HepG2 (cell line): ENCODE data around the gene ISG20L2. TPM values are rescaled to one million over a fixed set of nuclear protein-coding genes. Genes with fewer than 3 reads are reported as not detected.

Experiments
- ETV6 ChIP-seq: sonication (generic); formaldehyde crosslinking; conservative IDR thresholded peaks from 2 replicates; pipeline ENCODE4 v1.4.0; 2020; ENCODE audit warnings: missing genetic modification reagents
- HOXA9 ChIP-seq: sonication (generic); formaldehyde crosslinking; IDR thresholded peaks from 2 replicates; pipeline ENCODE4 v1.8.1; 2022; ENCODE audit warnings: missing genetic modification reagents, mild to moderate bottlenecking, moderate library complexity, borderline replicate concordance
- KDM1A ChIP-seq: IDR thresholded peaks from 2 replicates; pipeline ENCODE4 v1.6.1; 2016; ENCODE audit warnings: missing compliant biosample characterization
- MED8 ChIP-seq: sonication (generic); formaldehyde crosslinking; IDR thresholded peaks from 2 replicates; pipeline ENCODE4 v1.8.1; 2023; ENCODE audit warnings: mild to moderate bottlenecking, missing genetic modification reagents; ENCODE audit not compliant: insufficient replicate concordance
- PLRG1 ChIP-seq: fragments of 450-650 bp; conservative IDR thresholded peaks from 2 replicates; pipeline ENCODE4 v1.6.1; 2016
- RBM22 ChIP-seq: fragments of 200-400 bp; formaldehyde crosslinking; optimal IDR thresholded peaks from 2 replicates; pipeline ENCODE3; 2017; ENCODE audit warnings: mild to moderate bottlenecking, low read length, moderate library complexity
- THYN1 ChIP-seq: sonication (generic); formaldehyde crosslinking; IDR thresholded peaks from 2 replicates; pipeline ENCODE4 v1.8.1; 2023; ENCODE audit warnings: low read depth, mild to moderate bottlenecking, moderate library complexity, missing genetic modification reagents, borderline replicate concordance
- ZBTB21 ChIP-seq: sonication (generic); formaldehyde crosslinking; IDR thresholded peaks from 2 replicates; pipeline ENCODE4 v1.4.0; 2020; ENCODE audit warnings: missing genetic modification reagents
- ZFP37 ChIP-seq: sonication (generic); formaldehyde crosslinking; IDR thresholded peaks from 2 replicates; pipeline ENCODE4 v1.4.0; 2020; ENCODE audit warnings: missing genetic modification reagents, borderline replicate concordance
- ZNF143 ChIP-seq: sonication (generic); formaldehyde crosslinking; IDR thresholded peaks from 2 replicates; pipeline ENCODE4 v1.4.0; 2020; ENCODE audit warnings: missing genetic modification reagents
- ZNF274 ChIP-seq: sonication (generic); formaldehyde crosslinking; IDR thresholded peaks from 2 replicates; pipeline ENCODE4 v1.5.1; 2020; ENCODE audit warnings: mild to moderate bottlenecking, missing genetic modification reagents
- ZNF629 ChIP-seq: sonication (generic); formaldehyde crosslinking; conservative IDR thresholded peaks from 2 replicates; pipeline ENCODE4 v1.5.0; 2020; ENCODE audit warnings: missing genetic modification reagents
- ZNF747 ChIP-seq: sonication (generic); formaldehyde crosslinking; IDR thresholded peaks from 2 replicates; pipeline ENCODE4 v1.8.1; 2023; ENCODE audit warnings: missing genetic modification reagents, mild to moderate bottlenecking, borderline replicate concordance
- ZNF761 ChIP-seq: sonication (generic); formaldehyde crosslinking; conservative IDR thresholded peaks from 2 replicates; pipeline ENCODE4 v1.4.0; 2020; ENCODE audit warnings: mild to moderate bottlenecking, missing genetic modification reagents
- ZNF883 ChIP-seq: sonication (generic); formaldehyde crosslinking; IDR thresholded peaks from 2 replicates; pipeline ENCODE4 v1.5.1; 2020; ENCODE audit warnings: mild to moderate bottlenecking, missing genetic modification reagents; ENCODE audit errors: not compliant biosample characterization
- polyA plus RNA-seq, 8 experiments: library from polyadenylated mRNA; depleted of rRNA in 3 of 8; stranded (reverse) in 7 of 8; unstranded in 1 of 8; fragments of >200 nt; fragmentation: Illumina TruSeq in 4 of 8; extraction: Trizol in 4 of 8; gene quantifications; 2 replicates each; pipeline versions ENCODE4 v1.2.1 to v1.2.3, GENCODE V29; 2011 to 2016; ENCODE audit warnings: low read depth in 4 of 8, missing spikeins in 1 of 8, mixed read lengths in 1 of 8; ENCODE audit not compliant: insufficient read depth in 1 of 8
- total RNA-seq, 5 experiments: library from RNA; depleted of rRNA; stranded (reverse); fragments of >200 nt; fragmentation: Illumina TruSeq; extraction: Trizol; gene quantifications; 2 replicates each; pipeline ENCODE4 v1.2.3, GENCODE V29; 2016; ENCODE audit warnings: low read depth in 1 of 5
- TF ChIP-seq, protein P1 (sequence below): sonication (generic); formaldehyde crosslinking; IDR thresholded peaks from 2 replicates; pipeline ENCODE4 v1.4.0; 2020; ENCODE audit warnings: missing genetic modification reagents
- TF ChIP-seq, protein P2 (sequence below): sonication (generic); formaldehyde crosslinking; IDR thresholded peaks from 2 replicates; pipeline ENCODE4 v1.9.0; 2021; ENCODE audit warnings: missing genetic modification reagents, mild to moderate bottlenecking, borderline replicate concordance
- TF ChIP-seq, protein P3 (sequence below): IDR thresholded peaks from 2 replicates; pipeline ENCODE4 v1.6.1; 2016
- TF ChIP-seq, protein P4 (sequence below): sonication (generic); formaldehyde crosslinking; IDR thresholded peaks from 2 replicates; pipeline ENCODE4 v1.8.1; 2023; ENCODE audit warnings: missing genetic modification reagents, mild to moderate bottlenecking, borderline replicate concordance

The ISG20L2 gene
- total and polyA plus RNA-seq, 2 of the 13 experiments (the other 11 are each of a cell fraction or from before 2014, with no cell fraction given) = 19.8 to 21.3 TPM

DNA sequence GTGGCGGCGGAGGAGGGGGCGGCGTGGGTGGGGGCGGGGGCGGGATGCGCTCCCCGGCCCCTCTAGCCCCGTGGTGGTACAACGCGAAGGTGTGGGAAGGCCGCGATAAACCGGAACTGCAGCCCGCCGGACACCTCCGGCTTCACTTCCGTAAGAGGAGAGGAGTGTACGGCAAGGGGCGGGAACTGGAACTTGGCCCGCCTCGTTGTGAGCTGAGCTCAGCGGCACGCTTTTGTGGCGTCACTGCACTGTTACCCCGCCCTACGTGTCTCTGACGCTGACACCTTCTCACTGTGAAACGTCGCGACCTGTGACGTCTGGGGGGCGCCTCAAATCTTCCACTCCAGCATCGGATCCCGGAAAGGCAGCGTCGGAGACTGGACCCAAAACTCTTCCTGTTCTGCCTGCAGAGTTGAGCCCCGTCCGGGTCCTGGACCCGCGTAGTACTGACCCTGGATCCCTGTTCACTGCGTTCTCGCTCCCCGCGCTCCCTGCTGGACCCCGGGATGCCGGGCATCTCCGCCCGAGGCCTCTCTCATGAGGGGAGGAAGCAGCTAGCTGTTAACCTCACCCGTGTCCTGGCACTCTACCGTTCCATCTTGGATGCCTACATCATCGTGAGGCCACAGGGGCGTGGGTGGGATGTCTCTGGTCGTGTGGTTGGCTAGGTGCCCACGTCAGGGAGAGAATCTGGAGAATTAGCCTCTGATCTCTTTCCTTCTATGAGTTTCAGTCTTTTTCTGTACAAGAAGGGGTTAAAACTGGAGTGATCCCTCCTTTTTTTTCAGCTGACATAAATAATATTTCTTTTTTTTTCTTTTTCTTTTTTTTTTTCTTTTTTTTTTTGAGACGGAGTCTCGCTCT lies at the start of gene ISG20L2 (continued):
- TF ChIP-seq, protein P1, sequence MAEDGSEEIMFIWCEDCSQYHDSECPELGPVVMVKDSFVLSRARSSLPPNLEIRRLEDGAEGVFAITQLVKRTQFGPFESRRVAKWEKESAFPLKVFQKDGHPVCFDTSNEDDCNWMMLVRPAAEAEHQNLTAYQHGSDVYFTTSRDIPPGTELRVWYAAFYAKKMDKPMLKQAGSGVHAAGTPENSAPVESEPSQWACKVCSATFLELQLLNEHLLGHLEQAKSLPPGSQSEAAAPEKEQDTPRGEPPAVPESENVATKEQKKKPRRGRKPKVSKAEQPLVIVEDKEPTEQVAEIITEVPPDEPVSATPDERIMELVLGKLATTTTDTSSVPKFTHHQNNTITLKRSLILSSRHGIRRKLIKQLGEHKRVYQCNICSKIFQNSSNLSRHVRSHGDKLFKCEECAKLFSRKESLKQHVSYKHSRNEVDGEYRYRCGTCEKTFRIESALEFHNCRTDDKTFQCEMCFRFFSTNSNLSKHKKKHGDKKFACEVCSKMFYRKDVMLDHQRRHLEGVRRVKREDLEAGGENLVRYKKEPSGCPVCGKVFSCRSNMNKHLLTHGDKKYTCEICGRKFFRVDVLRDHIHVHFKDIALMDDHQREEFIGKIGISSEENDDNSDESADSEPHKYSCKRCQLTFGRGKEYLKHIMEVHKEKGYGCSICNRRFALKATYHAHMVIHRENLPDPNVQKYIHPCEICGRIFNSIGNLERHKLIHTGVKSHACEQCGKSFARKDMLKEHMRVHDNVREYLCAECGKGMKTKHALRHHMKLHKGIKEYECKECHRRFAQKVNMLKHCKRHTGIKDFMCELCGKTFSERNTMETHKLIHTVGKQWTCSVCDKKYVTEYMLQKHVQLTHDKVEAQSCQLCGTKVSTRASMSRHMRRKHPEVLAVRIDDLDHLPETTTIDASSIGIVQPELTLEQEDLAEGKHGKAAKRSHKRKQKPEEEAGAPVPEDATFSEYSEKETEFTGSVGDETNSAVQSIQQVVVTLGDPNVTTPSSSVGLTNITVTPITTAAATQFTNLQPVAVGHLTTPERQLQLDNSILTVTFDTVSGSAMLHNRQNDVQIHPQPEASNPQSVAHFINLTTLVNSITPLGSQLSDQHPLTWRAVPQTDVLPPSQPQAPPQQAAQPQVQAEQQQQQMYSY (CRISPR knock-in tag) = 0 out of 2 replicates have a peak, but pooled peaks have one; percentile 47
- TF ChIP-seq ZBTB21 (peak; percentile 100), ETV6 (CRISPR knock-in tag) (no peak), ZNF747 (no peak; the same call in 1 of the 2 replicates), RBM22 (peak; percentile 64), PLRG1 (no peak), ZNF761 (CRISPR knock-in tag) (no peak), HOXA9 (CRISPR knock-in tag) (no peak), ZNF143 (CRISPR knock-in tag) (peak; percentile 75), KDM1A (CRISPR knock-in tag) (no peak), ZNF629 (CRISPR knock-in tag) (no peak), ZNF274 (CRISPR knock-in tag) (no peak), THYN1 (CRISPR knock-in tag) (no peak), ZFP37 (no peak), ZNF883 (no peak), MED8 (CRISPR knock-in tag) (peak; percentile 18)
- TF ChIP-seq, protein P2, sequence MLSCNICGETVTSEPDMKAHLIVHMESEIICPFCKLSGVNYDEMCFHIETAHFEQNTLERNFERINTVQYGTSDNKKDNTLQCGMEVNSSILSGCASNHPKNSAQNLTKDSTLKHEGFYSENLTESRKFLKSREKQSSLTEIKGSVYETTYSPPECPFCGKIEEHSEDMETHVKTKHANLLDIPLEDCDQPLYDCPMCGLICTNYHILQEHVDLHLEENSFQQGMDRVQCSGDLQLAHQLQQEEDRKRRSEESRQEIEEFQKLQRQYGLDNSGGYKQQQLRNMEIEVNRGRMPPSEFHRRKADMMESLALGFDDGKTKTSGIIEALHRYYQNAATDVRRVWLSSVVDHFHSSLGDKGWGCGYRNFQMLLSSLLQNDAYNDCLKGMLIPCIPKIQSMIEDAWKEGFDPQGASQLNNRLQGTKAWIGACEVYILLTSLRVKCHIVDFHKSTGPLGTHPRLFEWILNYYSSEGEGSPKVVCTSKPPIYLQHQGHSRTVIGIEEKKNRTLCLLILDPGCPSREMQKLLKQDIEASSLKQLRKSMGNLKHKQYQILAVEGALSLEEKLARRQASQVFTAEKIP = no peak
- TF ChIP-seq, protein P3, sequence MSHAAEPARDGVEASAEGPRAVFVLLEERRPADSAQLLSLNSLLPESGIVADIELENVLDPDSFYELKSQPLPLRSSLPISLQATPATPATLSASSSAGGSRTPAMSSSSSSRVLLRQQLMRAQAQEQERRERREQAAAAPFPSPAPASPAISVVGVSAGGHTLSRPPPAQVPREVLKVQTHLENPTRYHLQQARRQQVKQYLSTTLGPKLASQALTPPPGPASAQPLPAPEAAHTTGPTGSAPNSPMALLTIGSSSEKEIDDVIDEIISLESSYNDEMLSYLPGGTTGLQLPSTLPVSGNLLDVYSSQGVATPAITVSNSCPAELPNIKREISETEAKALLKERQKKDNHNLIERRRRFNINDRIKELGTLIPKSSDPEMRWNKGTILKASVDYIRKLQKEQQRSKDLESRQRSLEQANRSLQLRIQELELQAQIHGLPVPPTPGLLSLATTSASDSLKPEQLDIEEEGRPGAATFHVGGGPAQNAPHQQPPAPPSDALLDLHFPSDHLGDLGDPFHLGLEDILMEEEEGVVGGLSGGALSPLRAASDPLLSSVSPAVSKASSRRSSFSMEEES = no peak
- TF ChIP-seq, protein P4, sequence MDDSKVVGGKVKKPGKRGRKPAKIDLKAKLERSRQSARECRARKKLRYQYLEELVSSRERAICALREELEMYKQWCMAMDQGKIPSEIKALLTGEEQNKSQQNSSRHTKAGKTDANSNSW (CRISPR knock-in tag) = no peak
